ENCODE results near the gene NEDD4L.

NEDD4L gene

DNA sequence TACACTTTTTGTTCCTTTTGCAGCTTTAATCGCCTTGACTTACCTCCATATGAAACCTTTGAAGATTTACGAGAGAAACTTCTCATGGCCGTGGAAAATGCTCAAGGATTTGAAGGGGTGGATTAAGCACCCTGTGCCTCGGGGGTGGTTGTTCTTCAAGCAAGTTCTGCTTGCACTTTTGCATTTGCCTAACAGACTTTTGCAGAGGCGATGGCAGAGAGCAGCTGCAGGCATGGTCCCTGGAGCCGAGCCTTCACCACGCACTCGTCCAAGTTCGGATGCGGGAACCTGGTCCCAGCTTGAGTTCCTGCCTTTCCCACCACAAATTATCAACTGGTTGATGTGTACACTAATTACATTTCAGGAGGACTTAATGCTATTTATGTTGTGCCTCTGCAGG is 352.1 kb downstream of the NEDD4L start:
- Histone ChIP-seq H3K18ac (ENCODE audit: low read length) (peak overlapping the region; percentile 15), H3K79me1 (ENCODE audit: low read depth, low read length) (no peaks in the 10 kb centered on the region), H2BK120ac (ENCODE audit: low read depth, low read length) (no peak overlapping the region), H3K27me3 (ENCODE audit: control insufficient read depth in 3 of 3, insufficient read depth in 3 of 3, low read depth in 1 of 3, low read length in 3 of 3) (no peaks in the 10 kb centered on the region), H3K27ac (replicated peaks; ENCODE audit: low read length) (no peak overlapping the region), H3K4ac (ENCODE audit: low read length) (no peak overlapping the region), H3K9ac (ENCODE audit: low read depth, low read length, poor library complexity) (no peak overlapping the region), H3K4me1 (ENCODE audit: control insufficient read depth in 2 of 2, insufficient read depth in 1 of 2, low read depth in 1 of 2, low read length in 2 of 2) (peaks cover 7 to 15% of the 10 kb centered on the region in 2 donors), H3K14ac (ENCODE audit: low read length) (no peak overlapping the region), H2BK5ac (ENCODE audit: low read length) (no peak overlapping the region), H2BK12ac (ENCODE audit: low read length) (no peak overlapping the region), H2BK15ac (ENCODE audit: low read length) (no peak overlapping the region), H4K91ac (ENCODE audit: low read depth, low read length, poor library complexity) (no peak overlapping the region), H2AK5ac (ENCODE audit: low read depth, low read length) (no peak overlapping the region), H3K4me3 (ENCODE audit: low read length in 2 of 2) (no peak overlapping the region), H4K8ac (ENCODE audit: low read depth, low read length) (peak overlapping the region; percentile 67), H3K23ac (ENCODE audit: low read depth, low read length, poor library complexity) (no peak overlapping the region), H2AFZ (ENCODE audit: low read length) (no peak overlapping the region), H3K36me3 (replicated peaks in 1 of 2; ENCODE audit: control insufficient read depth in 2 of 2, insufficient read depth in 2 of 2, low read length in 2 of 2) (peaks cover 0 to 5% of the 10 kb centered on the region in 2 donors), H3K4me2 (ENCODE audit: insufficient read depth, low read length, poor library complexity, severe bottlenecking) (no peak overlapping the region), H3K9me3 (replicated peaks in 1 of 2; ENCODE audit: control insufficient read depth in 2 of 2, insufficient read depth in 1 of 2, low read depth in 1 of 2, low read length in 2 of 2) (no peaks in the 10 kb centered on the region)
- no peak for DNase-seq (ENCODE audit: low spot score)
- WGBS, 2 donors (ENCODE audit: extremely low coverage in 2 of 2, insufficient read length in 2 of 2, insufficient replicate concordance in 1 of 2) = no CpG with 5 or more reads among the region's 10 CpGs

DNA sequence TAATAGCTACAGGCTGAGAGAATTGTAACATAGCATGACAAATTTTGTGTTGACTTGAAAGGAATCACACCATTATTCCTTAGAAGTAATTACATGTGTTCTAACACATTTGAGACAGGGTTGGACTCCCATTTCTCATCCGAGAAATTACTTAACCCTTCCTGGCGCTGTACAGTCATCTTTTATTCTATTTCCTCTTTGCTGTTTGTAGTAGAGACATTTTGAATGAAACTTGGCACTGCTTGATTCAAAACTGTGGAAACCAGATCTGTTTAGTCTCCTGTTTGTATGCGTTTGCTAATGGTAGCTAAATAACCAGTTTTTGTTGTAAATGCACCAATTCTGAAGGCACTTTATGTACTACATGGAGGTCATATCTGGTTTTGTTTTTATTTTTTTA is 352.9 kb downstream of the NEDD4L start:
- Histone ChIP-seq H3K23ac (ENCODE audit: low read depth, low read length, poor library complexity) (no peak overlapping the region), H3K18ac (ENCODE audit: low read length) (no peak overlapping the region), H3K4me2 (ENCODE audit: insufficient read depth, low read length, poor library complexity, severe bottlenecking) (no peak overlapping the region), H3K36me3 (replicated peaks in 1 of 2; ENCODE audit: control insufficient read depth in 2 of 2, insufficient read depth in 2 of 2, low read length in 2 of 2) (peaks cover 0 to 5% of the 10 kb centered on the region in 2 donors), H2BK12ac (ENCODE audit: low read length) (no peak overlapping the region), H3K4me3 (ENCODE audit: low read length in 2 of 2) (no peak overlapping the region), H2BK120ac (ENCODE audit: low read depth, low read length) (no peak overlapping the region), H3K9ac (ENCODE audit: low read depth, low read length, poor library complexity) (no peak overlapping the region), H3K27ac (replicated peaks; ENCODE audit: low read length) (no peak overlapping the region), H3K4me1 (ENCODE audit: control insufficient read depth in 2 of 2, insufficient read depth in 1 of 2, low read depth in 1 of 2, low read length in 2 of 2) (peaks cover 5 to 7% of the 10 kb centered on the region in 2 donors), H3K79me1 (ENCODE audit: low read depth, low read length) (no peaks in the 10 kb centered on the region), H2BK5ac (ENCODE audit: low read length) (no peak overlapping the region), H4K8ac (ENCODE audit: low read depth, low read length) (no peak overlapping the region), H2AFZ (ENCODE audit: low read length) (no peak overlapping the region), H4K91ac (ENCODE audit: low read depth, low read length, poor library complexity) (no peak overlapping the region), H3K27me3 (ENCODE audit: control insufficient read depth in 3 of 3, insufficient read depth in 3 of 3, low read depth in 1 of 3, low read length in 3 of 3) (no peaks in the 10 kb centered on the region), H2BK15ac (ENCODE audit: low read length) (no peak overlapping the region), H3K4ac (ENCODE audit: low read length) (no peak overlapping the region), H2AK5ac (ENCODE audit: low read depth, low read length) (no peak overlapping the region), H3K9me3 (replicated peaks in 1 of 2; ENCODE audit: control insufficient read depth in 2 of 2, insufficient read depth in 1 of 2, low read depth in 1 of 2, low read length in 2 of 2) (no peaks in the 10 kb centered on the region), H3K14ac (ENCODE audit: low read length) (no peak overlapping the region)
- no CpG with 5 or more reads among the region's 3 CpGs for WGBS, 2 donors (ENCODE audit: extremely low coverage in 2 of 2, insufficient read length in 2 of 2, insufficient replicate concordance in 1 of 2)
- DNase-seq (ENCODE audit: low spot score) = no peak

DNA sequence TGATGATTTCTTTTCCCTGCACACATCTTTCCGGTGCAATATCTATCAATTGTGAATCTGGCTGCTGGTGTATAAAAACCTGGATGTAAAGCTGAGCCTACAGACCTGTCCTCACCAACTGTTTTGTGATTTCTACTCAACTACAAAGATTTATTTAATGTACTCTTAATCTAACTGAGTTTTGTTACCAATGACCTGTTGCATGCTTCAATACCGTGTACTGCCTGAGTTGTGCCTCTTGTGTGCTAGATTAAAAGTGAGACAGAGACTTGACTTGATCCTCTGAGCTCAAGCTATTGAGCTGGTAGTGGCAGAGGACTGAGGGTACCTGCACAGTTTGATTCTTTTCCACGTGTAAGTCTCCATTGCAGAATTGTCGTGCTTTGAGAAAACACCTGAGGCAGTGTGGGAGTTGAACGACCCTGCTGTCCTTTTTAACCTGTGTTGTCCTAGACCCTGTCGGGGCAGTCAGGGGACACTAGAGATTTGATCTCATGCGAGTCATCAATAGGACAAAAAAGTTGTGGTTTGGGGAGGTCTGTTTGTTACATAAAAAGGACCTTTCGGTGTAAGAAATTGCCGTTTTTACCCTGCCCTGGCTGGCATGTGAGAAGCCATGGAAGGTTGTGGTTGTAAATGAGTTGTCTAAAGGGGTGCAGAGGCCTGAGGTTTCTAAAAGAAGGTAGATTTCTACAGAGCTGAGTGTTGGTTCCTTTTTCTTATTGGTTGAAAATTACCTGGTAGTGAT is 353.5 kb downstream of the NEDD4L start:
- no CpG with 5 or more reads among the region's 9 CpGs for WGBS, 2 donors (ENCODE audit: extremely low coverage in 2 of 2, insufficient read length in 2 of 2, insufficient replicate concordance in 1 of 2)
- no peak for DNase-seq (ENCODE audit: low spot score)

DNA sequence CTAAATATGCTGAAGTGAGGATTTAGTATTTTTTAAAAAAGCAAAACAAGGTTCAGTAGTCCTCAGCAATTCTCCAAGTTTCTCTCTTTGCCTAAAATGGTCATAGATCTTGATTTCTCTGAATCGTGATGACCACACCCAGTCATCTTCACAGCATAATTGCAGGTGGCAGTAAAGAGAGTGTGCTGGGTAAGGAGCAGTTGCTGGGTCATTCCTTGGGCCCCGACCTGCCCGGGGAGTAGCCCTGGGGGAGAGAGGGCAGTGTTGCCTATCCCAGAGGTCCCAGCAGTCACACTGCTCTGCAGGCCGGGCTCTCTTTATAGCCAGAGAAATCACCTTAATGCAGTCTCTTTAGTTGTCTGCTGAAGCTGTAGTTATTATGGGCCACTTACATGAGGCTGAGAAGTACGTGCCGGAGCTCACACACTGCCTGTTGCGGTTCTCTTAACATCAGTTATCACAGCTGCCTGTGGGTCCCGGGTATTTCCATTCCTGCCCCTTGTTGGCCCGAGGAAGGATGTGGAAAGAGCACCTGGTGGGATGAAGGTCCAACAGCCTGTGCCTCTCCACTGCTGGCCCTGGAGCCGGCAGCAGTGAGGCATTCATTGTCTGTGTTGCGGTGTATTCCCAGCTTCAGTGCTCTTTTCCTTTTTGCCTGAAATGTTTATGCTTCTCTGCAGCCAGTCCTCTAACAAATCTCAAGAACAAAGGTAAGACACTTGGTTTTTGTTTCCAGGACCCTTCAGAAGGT is 354.8 kb downstream of the NEDD4L start:
- no peak overlapping the region for H2AK5ac ChIP-seq (ENCODE audit: low read depth, low read length)
- no peak overlapping the region for H3K4ac ChIP-seq (ENCODE audit: low read length)
- H3K23ac ChIP-seq (ENCODE audit: low read depth, low read length, poor library complexity) = no peak overlapping the region
- no peak overlapping the region for H2BK5ac ChIP-seq (ENCODE audit: low read length)
- no peak overlapping the region for H3K4me3 ChIP-seq (ENCODE audit: low read length in 2 of 2)
- no peak overlapping the region for H2BK12ac ChIP-seq (ENCODE audit: low read length)
- no peak overlapping the region for H3K4me2 ChIP-seq (ENCODE audit: insufficient read depth, low read length, poor library complexity, severe bottlenecking)
- H3K9me3 ChIP-seq (replicated peaks in 1 of 2; ENCODE audit: control insufficient read depth in 2 of 2, insufficient read depth in 1 of 2, low read depth in 1 of 2, low read length in 2 of 2) = no peaks in the 10 kb centered on the region
- no peak overlapping the region for H3K14ac ChIP-seq (ENCODE audit: low read length)
- H3K27ac ChIP-seq (replicated peaks; ENCODE audit: low read length) = no peak overlapping the region
- no peak for DNase-seq (ENCODE audit: low spot score)
- H2AFZ ChIP-seq (ENCODE audit: low read length) = no peak overlapping the region
- no peak overlapping the region for H2BK15ac ChIP-seq (ENCODE audit: low read length)
- H3K79me1 ChIP-seq (ENCODE audit: low read depth, low read length) = no peaks in the 10 kb centered on the region
- peaks cover 0 to 5% of the 10 kb centered on the region in 2 donors for H3K36me3 ChIP-seq (replicated peaks in 1 of 2; ENCODE audit: control insufficient read depth in 2 of 2, insufficient read depth in 2 of 2, low read length in 2 of 2)
- H3K27me3 ChIP-seq (ENCODE audit: control insufficient read depth in 3 of 3, insufficient read depth in 3 of 3, low read depth in 1 of 3, low read length in 3 of 3) = no peaks in the 10 kb centered on the region
- H2BK120ac ChIP-seq (ENCODE audit: low read depth, low read length) = no peak overlapping the region
- no peak overlapping the region for H4K91ac ChIP-seq (ENCODE audit: low read depth, low read length, poor library complexity)
- WGBS, 2 donors (ENCODE audit: extremely low coverage in 2 of 2, insufficient read length in 2 of 2, insufficient replicate concordance in 1 of 2) = no CpG with 5 or more reads among the region's 11 CpGs
- H4K8ac ChIP-seq (ENCODE audit: low read depth, low read length) = no peak overlapping the region
- H3K4me1 ChIP-seq (ENCODE audit: control insufficient read depth in 2 of 2, insufficient read depth in 1 of 2, low read depth in 1 of 2, low read length in 2 of 2) = peaks cover 3 to 4% of the 10 kb centered on the region in 2 donors
- peak overlapping the region; percentile 25 for H3K18ac ChIP-seq (ENCODE audit: low read length)
- H3K9ac ChIP-seq (ENCODE audit: low read depth, low read length, poor library complexity) = no peak overlapping the region

More for the DNA sequence above, 353.5 kb downstream of the NEDD4L start:
- no peaks in the 10 kb centered on the region for H3K27me3 ChIP-seq (ENCODE audit: control insufficient read depth in 3 of 3, insufficient read depth in 3 of 3, low read depth in 1 of 3, low read length in 3 of 3)
- H2BK5ac ChIP-seq (ENCODE audit: low read length) = no peak overlapping the region
- H3K27ac ChIP-seq (replicated peaks; ENCODE audit: low read length) = no peak overlapping the region
- H3K4me2 ChIP-seq (ENCODE audit: insufficient read depth, low read length, poor library complexity, severe bottlenecking) = no peak overlapping the region
- H2AK5ac ChIP-seq (ENCODE audit: low read depth, low read length) = no peak overlapping the region
- no peak overlapping the region for H2BK12ac ChIP-seq (ENCODE audit: low read length)
- H3K9me3 ChIP-seq (replicated peaks in 1 of 2; ENCODE audit: control insufficient read depth in 2 of 2, insufficient read depth in 1 of 2, low read depth in 1 of 2, low read length in 2 of 2) = no peaks in the 10 kb centered on the region
- no peak overlapping the region for H3K23ac ChIP-seq (ENCODE audit: low read depth, low read length, poor library complexity)
- H3K4me1 ChIP-seq (ENCODE audit: control insufficient read depth in 2 of 2, insufficient read depth in 1 of 2, low read depth in 1 of 2, low read length in 2 of 2) = peaks cover 1 to 3% of the 10 kb centered on the region in 2 donors
- no peak overlapping the region for H3K14ac ChIP-seq (ENCODE audit: low read length)
- no peak overlapping the region for H3K4ac ChIP-seq (ENCODE audit: low read length)
- H4K8ac ChIP-seq (ENCODE audit: low read depth, low read length) = no peak overlapping the region
- H3K9ac ChIP-seq (ENCODE audit: low read depth, low read length, poor library complexity) = no peak overlapping the region
- H2BK15ac ChIP-seq (ENCODE audit: low read length) = no peak overlapping the region
- no peak overlapping the region for H3K4me3 ChIP-seq (ENCODE audit: low read length in 2 of 2)
- H2BK120ac ChIP-seq (ENCODE audit: low read depth, low read length) = no peak overlapping the region
- no peaks in the 10 kb centered on the region for H3K79me1 ChIP-seq (ENCODE audit: low read depth, low read length)
- no peak overlapping the region for H4K91ac ChIP-seq (ENCODE audit: low read depth, low read length, poor library complexity)
- no peak overlapping the region for H3K18ac ChIP-seq (ENCODE audit: low read length)
- peaks cover 0 to 5% of the 10 kb centered on the region in 2 donors for H3K36me3 ChIP-seq (replicated peaks in 1 of 2; ENCODE audit: control insufficient read depth in 2 of 2, insufficient read depth in 2 of 2, low read length in 2 of 2)
- no peak overlapping the region for H2AFZ ChIP-seq (ENCODE audit: low read length)

Measured in neuronal stem cell (in vitro differentiated cells).